ENCODE measurements around the gene TDRD6.
"Not testable (repeated sequence)": the region's sequence is repeated elsewhere in the genome, so short reads cannot be mapped to it uniquely, and the experiment has no call there.

The TDRD6 gene

DNA sequence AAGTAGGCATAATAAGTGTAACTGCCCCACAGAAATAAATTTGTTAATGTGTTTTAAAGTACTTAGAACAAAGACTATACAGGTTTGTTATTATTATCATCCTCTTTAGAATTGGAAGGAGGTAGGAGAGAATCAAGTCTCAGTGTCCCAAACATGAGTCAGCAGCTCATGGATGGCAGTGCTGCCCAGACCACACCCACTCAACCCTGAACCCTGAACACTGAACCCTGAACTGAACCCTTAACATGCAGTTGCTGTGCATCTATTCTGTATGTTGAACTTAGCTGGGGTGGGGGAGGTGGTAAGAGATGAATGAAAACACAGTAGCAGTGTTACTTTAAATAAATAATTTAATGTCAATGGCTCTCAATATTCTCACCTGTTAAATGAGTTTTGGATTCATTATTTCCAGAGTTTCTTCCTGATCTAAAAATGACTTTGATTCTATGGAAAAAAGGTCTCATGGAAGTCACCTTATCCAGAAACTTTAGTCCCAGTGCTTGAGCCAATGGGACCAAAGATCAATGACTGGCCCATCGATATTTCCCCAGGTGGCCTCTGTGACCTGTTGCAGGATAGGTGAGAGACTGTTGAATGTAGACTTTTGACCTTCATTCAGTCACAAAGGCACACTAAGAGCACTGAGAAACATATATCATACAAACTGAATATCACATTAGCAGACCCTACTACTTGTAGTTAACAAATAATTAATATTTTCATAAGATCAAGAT lies 55.9 kb downstream of the TDRD6 start:
- no peak for DNase-seq (ENCODE audit: low read depth in 2 of 2)

- DNase-seq (ENCODE audit: low read depth in 2 of 2), result not testable (repeated sequence)
Observed at GRCh38 chr6:46744159-46744725, 56.6 kb downstream of the TDRD6 start.

GRCh38 chr6:46745973-46746372 lies 58.3 kb downstream of the TDRD6 start:
- no peak for DNase-seq (ENCODE audit: low read depth in 2 of 2)

GRCh38 chr6:46746696-46747095 lies 59.0 kb downstream of the TDRD6 start, which contains the start of gene ANKRD66:
Gene ANKRD66, plus strand, starts transcription at chr6:46746933. Its CDS starts 5,016 bp downstream, at chr6:46751949.
- no peak for DNase-seq (ENCODE audit: low read depth in 2 of 2)

GRCh38 chr6:46748940-46749503 lies 61.3 kb downstream of the TDRD6 start:
- no peak for DNase-seq (ENCODE audit: low read depth in 2 of 2)

DNA sequence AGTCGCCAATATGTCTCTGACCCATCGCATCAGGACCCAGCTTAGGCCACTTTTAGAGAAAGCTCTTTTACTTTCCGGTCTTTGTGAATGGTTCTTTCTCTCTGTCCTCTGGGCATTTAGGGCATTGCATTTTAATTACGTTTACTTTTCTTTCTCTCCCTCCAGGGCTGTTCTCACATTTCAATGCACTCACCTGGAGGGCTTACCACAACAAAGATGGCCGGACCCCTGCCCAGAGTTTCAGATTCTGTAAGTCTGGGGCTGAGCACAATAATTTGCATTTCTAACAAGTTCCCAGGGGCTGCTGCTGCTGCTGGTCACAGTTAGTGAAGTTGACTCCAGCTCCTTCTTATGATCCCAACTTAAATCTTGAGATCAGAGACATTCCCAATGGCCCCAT lies 62.0 kb downstream of the TDRD6 start:
- no peak for DNase-seq (ENCODE audit: low read depth in 2 of 2)

- DNase-seq (ENCODE audit: low read depth in 2 of 2), result no peak
Observed at GRCh38 chr6:46751658-46752057, 64.0 kb downstream of the TDRD6 start.

Data from stimulated activated CD4-positive, alpha-beta T cell treated with anti-CD3 and anti-CD28 coated beads, Interleukin-4, amount 100 ng/mL, for 48 hours (primary cell).